A673 (cell line): ENCODE data around the gene BATF2. TPM values are rescaled to one million over a fixed set of nuclear protein-coding genes. Genes with fewer than 3 reads are reported as not detected.
A peak's percentile ranks its signal among the peaks of the same experiment; 100 is the strongest.

Experiments used
- BruUV-seq: library from RNA; stranded (reverse); fragments of 400-500 nt; replicated peaks from 2 replicates; lab custom pipeline; 2021; lab: Mats Ljungman, UMichigan
- CTCF ChIA-PET: fragments of 300-600 bp; sonication (Branson Sonifier 250); formaldehyde crosslinking; loops from one replicate; lab custom pipeline; 2022; ENCODE audit warnings: antibody characterized with exemption; lab: Charles Lee
- POLR2A ChIA-PET: fragments of 300-600 bp; sonication (Branson Sonifier 250); formaldehyde crosslinking; loops from one replicate; lab custom pipeline; 2022; ENCODE audit warnings: antibody characterized with exemption; ENCODE audit not compliant: low non-redundant PET; lab: Charles Lee
- DNase-seq: peaks from one replicate; pipeline ENCODE4 v3.0.0-alpha.2; 2015; ENCODE audit warnings: low spot score
- H3K27ac ChIP-seq: fragments of 200-600 bp; sonication (generic); 2 replicates; pipeline ENCODE4 v1.5.1; 2016; ENCODE audit warnings: mixed run types, low read depth, mild to moderate bottlenecking, mixed read lengths, antibody characterized with exemption, low read length; ENCODE audit not compliant: poor library complexity, severe bottlenecking
- H3K27me3 ChIP-seq: fragments of 200-600 bp; sonication (generic); replicated peaks from 2 replicates; pipeline ENCODE4 v1.6.1; 2017; ENCODE audit warnings: mixed run types, low read depth, mild to moderate bottlenecking, mixed read lengths, antibody characterized with exemption, low read length; ENCODE audit not compliant: insufficient read depth, poor library complexity
- H3K36me3 ChIP-seq: fragments of 200-600 bp; sonication (generic); 2 replicates; pipeline ENCODE4 v1.6.1; 2016; ENCODE audit warnings: mixed run types, mild to moderate bottlenecking, mixed read lengths, antibody characterized with exemption, low read length; ENCODE audit not compliant: insufficient read depth, poor library complexity, severe bottlenecking
- H3K4me1 ChIP-seq: fragments of 200-600 bp; sonication (generic); 2 replicates; pipeline ENCODE4 v1.6.1; 2017; ENCODE audit warnings: mixed run types, mild to moderate bottlenecking, mixed read lengths, antibody characterized with exemption, low read length; ENCODE audit not compliant: insufficient read depth, poor library complexity, severe bottlenecking
- H3K4me3 ChIP-seq: fragments of 200-600 bp; sonication (generic); 2 replicates; pipeline ENCODE4 v1.5.1; 2016; ENCODE audit warnings: low read depth, mixed run types, mild to moderate bottlenecking, mixed read lengths, low read length; ENCODE audit not compliant: poor library complexity, severe bottlenecking
- H3K9me3 ChIP-seq: fragments of 200-600 bp; sonication (generic); 2 replicates; pipeline ENCODE4 v1.6.1; 2016; ENCODE audit warnings: mixed run types, low read depth, mild to moderate bottlenecking, mixed read lengths, antibody characterized with exemption, low read length; ENCODE audit not compliant: poor library complexity, severe bottlenecking
- CTCF ChIP-seq: fragments of 300-800, 200-600 bp; sonication (generic); conservative IDR thresholded peaks from 2 replicates; pipeline ENCODE4 v1.5.1; 2017; ENCODE audit warnings: low read depth, mild to moderate bottlenecking, antibody characterized with exemption, low read length, moderate library complexity, mixed read lengths
- EZH2 ChIP-seq: fragments of 200-600 bp; sonication (generic); IDR thresholded peaks from 2 replicates; pipeline ENCODE4 v1.6.1; 2017; ENCODE audit warnings: borderline replicate concordance, low read depth, mild to moderate bottlenecking, mixed read lengths, antibody characterized with exemption, low read length; ENCODE audit not compliant: poor library complexity, severe bottlenecking
- intact Hi-C: fragments of 100-400 bp; cut with micrococcal nuclease; formaldehyde crosslinking; loops from one replicate; pipeline ENCODE4 v1.10.0; 2022; ENCODE audit not compliant: unreplicated experiment
- total RNA-seq: library from RNA; stranded (reverse); gene quantifications from 2 replicates; pipeline ENCODE4 v1.2.3, GENCODE V29; 2021

BATF2 gene
- total RNA-seq, 1 experiment from 2014 or later: not detected

GRCh38 chr11:64960719-64961118 lies 36.1 kb downstream of the BATF2 start:
- TF ChIP-seq EZH2: no peak
- no peak for TF ChIP-seq CTCF
- H3K27ac ChIP-seq: no peak overlapping the region
- CTCF ChIA-PET: no interaction called here
- no peak overlapping the region for H3K4me3 ChIP-seq
- no peaks in the 10 kb centered on the region for H3K36me3 ChIP-seq
- no peaks in the 10 kb centered on the region for H3K27me3 ChIP-seq
- POLR2A ChIA-PET: no interaction called here
- H3K9me3 ChIP-seq: no peaks in the 10 kb centered on the region
- intact Hi-C loops: no loop called here
- no TSS peak for BruUV-seq
- no peaks in the 10 kb centered on the region for H3K4me1 ChIP-seq
- DNase-seq: no peak

- CTCF ChIA-PET: no interaction called here
- POLR2A ChIA-PET: no interaction called here
- no TSS peak for BruUV-seq
- Histone ChIP-seq H3K36me3 (no peaks in the 10 kb centered on the region), H3K9me3 (no peaks in the 10 kb centered on the region), H3K4me1 (no peaks in the 10 kb centered on the region), H3K4me3 (no peak overlapping the region), H3K27ac (no peak overlapping the region), H3K27me3 (peaks cover 10% of the 10 kb centered on the region)
- peak; percentile 28 for DNase-seq
- TF ChIP-seq CTCF (no peak), EZH2 (no peak)
- intact Hi-C loops: no loop called here
Observed at GRCh38 chr11:64959498-64959897, 37.3 kb downstream of the BATF2 start.

GRCh38 chr11:64954201-64954600 lies 42.6 kb downstream of the BATF2 start:
- POLR2A ChIA-PET: no interaction called here
- no peak for TF ChIP-seq EZH2
- no peak for TF ChIP-seq CTCF
- H3K9me3 ChIP-seq: no peaks in the 10 kb centered on the region
- no peaks in the 10 kb centered on the region for H3K4me1 ChIP-seq
- H3K36me3 ChIP-seq: no peaks in the 10 kb centered on the region
- intact Hi-C loops: no loop called here
- CTCF ChIA-PET: no interaction called here
- H3K27ac ChIP-seq: no peak overlapping the region
- BruUV-seq: no TSS peak
- H3K27me3 ChIP-seq: peaks cover 20% of the 10 kb centered on the region
- DNase-seq: no peak
- H3K4me3 ChIP-seq: no peak overlapping the region
